Muscle of leg (tissue), 11 donors: Measurements from ENCODE around the gene ADAM11. TPM values are rescaled to one million over a fixed set of nuclear protein-coding genes. Genes with fewer than 3 reads are reported as not detected.

ENCODE experiments used
- DNase-seq: peaks from one replicate; pipeline ENCODE4 v3.0.0; 2013
- H3K27ac ChIP-seq: one replicate; pipeline ENCODE4 v1.5.1; 2013; ENCODE audit warnings: mild to moderate bottlenecking, low read length, control low read depth
- H3K27me3 ChIP-seq: one replicate; pipeline ENCODE4 v1.6.1; 2013; ENCODE audit warnings: low read length; ENCODE audit not compliant: control insufficient read depth, insufficient read depth
- H3K36me3 ChIP-seq: one replicate; pipeline ENCODE4 v1.6.1; 2013; ENCODE audit warnings: low read length; ENCODE audit not compliant: control insufficient read depth, insufficient read depth
- H3K4me1 ChIP-seq: one replicate; pipeline ENCODE4 v1.6.1; 2013; ENCODE audit warnings: low read length; ENCODE audit not compliant: control insufficient read depth, insufficient read depth
- H3K4me3 ChIP-seq: one replicate; pipeline ENCODE4 v1.5.1; 2013; ENCODE audit warnings: low read length, control low read depth
- H3K9me3 ChIP-seq: replicated peaks from 2 replicates; pipeline ENCODE4 v1.6.1; 2013; ENCODE audit warnings: low read depth, low read length; ENCODE audit not compliant: control insufficient read depth
- WGBS: methylation state at CpG from one replicate; pipeline ENCODE4 v1.1.5; 2013; ENCODE audit warnings: missing lambda C conversion rate; ENCODE audit not compliant: insufficient coverage; 5-methylcytosine and 5-hydroxymethylcytosine counted together
- polyA plus RNA-seq, 8 donors: library from polyadenylated mRNA; unstranded; fragments of 120-200 nt; gene quantifications; one replicate each; pipeline versions ENCODE4 v1.2.1 to v1.2.3, GENCODE V29; 2013; ENCODE audit warnings: inconsistent platforms in 1 of 8, low replicate concordance in 1 of 8; ENCODE audit not compliant: insufficient read length in 8 of 8, insufficient read depth in 1 of 8
- total RNA-seq: library from RNA; stranded (reverse); fragments of 120-200 nt; gene quantifications from one replicate; pipeline ENCODE4 v1.2.4, GENCODE V29; 2013

The ADAM11 gene
- total and polyA plus RNA-seq, 9 donors = 1.3 to 4.3 (median 2.3) TPM

GRCh38 chr17:44757045-44757917, 1.5 kb upstream of the ADAM11 start:
- Histone ChIP-seq H3K4me3 (no peak overlapping the region), H3K9me3 (no peaks in the 10 kb centered on the region), H3K27ac (no peak overlapping the region), H3K4me1 (peaks cover 14% of the 10 kb centered on the region), H3K36me3 (no peaks in the 10 kb centered on the region), H3K27me3 (peaks cover 37% of the 10 kb centered on the region)
- 83% methylated on average over 5 of the region's 10 CpGs for WGBS
- no peak for DNase-seq

- H3K27me3 ChIP-seq = peaks cover 40% of the 10 kb centered on the region
- no peaks in the 10 kb centered on the region for H3K9me3 ChIP-seq
- WGBS = 47% methylated on average over 4 of the region's 5 CpGs
- H3K27ac ChIP-seq = no peak overlapping the region
- DNase-seq = no peak
- no peaks in the 10 kb centered on the region for H3K36me3 ChIP-seq
- H3K4me3 ChIP-seq = peak overlapping the region; percentile 32
- peaks cover 14% of the 10 kb centered on the region for H3K4me1 ChIP-seq
These were observed 822 bp upstream of the ADAM11 start for GRCh38 chr17:44757918-44758413.

GRCh38 chr17:44759086-44759915, 513 bp downstream of the ADAM11 start:
- Histone ChIP-seq H3K4me3 (peak overlapping the region; percentile 32), H3K27me3 (peaks cover 42% of the 10 kb centered on the region), H3K36me3 (no peaks in the 10 kb centered on the region), H3K9me3 (no peaks in the 10 kb centered on the region), H3K27ac (no peak overlapping the region), H3K4me1 (peaks cover 14% of the 10 kb centered on the region)
- WGBS = 7% methylated on average over 49 of the region's 60 CpGs
- no peak for DNase-seq

DNA sequence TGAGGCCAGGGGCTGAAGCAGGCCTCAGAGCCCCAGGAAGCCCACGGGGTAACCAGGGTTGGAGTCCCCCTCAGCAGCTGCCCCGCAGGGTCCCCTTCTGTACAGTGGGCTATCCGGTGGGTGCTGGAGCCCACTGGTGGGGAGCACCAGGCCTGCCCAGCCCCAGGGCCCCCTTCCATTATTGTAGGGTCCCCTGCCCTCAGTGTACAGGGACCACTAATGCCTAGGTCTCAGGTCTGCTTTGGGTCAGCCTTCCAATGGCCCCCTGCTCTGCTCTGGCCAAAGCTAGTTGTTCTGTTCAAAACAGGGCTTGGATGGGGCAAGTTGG, 1.1 kb downstream of the ADAM11 start:
- H3K9me3 ChIP-seq = no peaks in the 10 kb centered on the region
- WGBS = 100% methylated on average over 1 of the region's 3 CpGs
- DNase-seq = no peak
- peaks cover 42% of the 10 kb centered on the region for H3K27me3 ChIP-seq
- H3K36me3 ChIP-seq = no peaks in the 10 kb centered on the region
- H3K4me1 ChIP-seq = peaks cover 14% of the 10 kb centered on the region
- H3K4me3 ChIP-seq = no peak overlapping the region
- no peak overlapping the region for H3K27ac ChIP-seq

DNA sequence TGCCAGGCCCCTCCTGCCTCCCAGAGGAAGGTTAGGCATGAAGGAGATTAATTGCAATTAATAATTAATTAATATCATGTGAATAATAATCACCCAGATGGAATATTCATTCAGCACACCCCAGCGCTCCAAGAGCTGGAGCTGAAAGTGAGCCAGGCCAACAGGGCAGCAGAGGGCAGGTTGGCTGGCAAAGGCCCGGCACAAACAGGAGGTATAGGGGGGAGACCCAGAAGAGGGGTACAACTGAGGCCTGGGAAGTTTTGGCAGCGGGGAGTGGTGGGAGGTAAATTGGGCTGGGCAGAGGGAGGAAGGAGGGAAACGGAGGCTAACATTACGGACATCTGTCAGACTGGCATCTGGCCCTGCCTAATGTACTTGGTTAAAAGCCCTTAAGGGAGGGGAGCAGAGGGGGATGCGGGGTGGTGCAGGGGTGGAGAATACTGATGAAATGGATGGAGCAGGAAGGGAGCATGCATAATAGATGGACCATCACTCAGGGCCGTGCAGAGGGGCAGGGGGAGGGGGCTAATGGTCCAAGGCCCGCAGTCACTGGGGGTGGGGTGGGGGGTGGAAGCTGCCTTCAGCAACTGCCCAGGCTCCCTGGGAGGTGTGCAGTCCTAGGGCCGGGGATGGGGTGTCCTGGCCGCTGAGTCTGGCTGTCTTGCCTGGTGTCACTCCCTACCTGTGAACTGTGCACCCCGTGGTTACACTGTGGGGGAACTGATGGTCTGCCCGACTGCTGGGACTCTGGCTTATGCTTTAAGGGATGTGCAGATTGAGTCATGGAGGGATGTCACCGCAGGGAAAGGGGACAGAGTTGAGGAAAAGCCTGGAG, 1.9 kb downstream of the ADAM11 start:
- no peak for DNase-seq
- Histone ChIP-seq H3K4me3 (no peak overlapping the region), H3K36me3 (no peaks in the 10 kb centered on the region), H3K27me3 (peaks cover 42% of the 10 kb centered on the region), H3K27ac (no peak overlapping the region), H3K9me3 (no peaks in the 10 kb centered on the region), H3K4me1 (peaks cover 14% of the 10 kb centered on the region)
- 82% methylated on average over 9 of the region's 13 CpGs for WGBS

- no peaks in the 10 kb centered on the region for H3K36me3 ChIP-seq
- no peak overlapping the region for H3K27ac ChIP-seq
- H3K9me3 ChIP-seq = no peaks in the 10 kb centered on the region
- H3K4me1 ChIP-seq = peaks cover 22% of the 10 kb centered on the region
- no peak overlapping the region for H3K4me3 ChIP-seq
- peaks cover 38% of the 10 kb centered on the region for H3K27me3 ChIP-seq
- WGBS = 83% methylated on average over 9 of the region's 17 CpGs
- no peak for DNase-seq
These were observed 3.4 kb downstream of the ADAM11 start for GRCh38 chr17:44761932-44762810.

DNA sequence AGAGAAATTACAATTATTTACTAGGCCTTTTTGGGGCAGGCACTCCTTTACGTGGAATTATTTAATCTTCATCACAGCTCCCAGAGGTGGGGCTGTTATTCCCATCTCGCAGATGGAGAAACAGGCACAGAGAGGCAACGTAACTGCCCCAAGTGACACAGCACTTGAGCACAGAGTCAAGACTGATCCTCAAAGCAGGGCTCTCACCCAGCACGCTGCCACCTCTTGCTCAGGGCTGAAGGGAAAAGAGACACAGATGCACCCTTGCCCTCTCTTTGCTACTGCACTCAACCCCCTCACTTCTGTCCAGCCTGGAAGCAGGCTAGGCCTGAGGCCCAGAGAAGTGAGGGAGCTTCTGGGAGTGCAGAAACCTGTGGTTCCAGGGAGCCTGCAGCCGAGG, 4.4 kb downstream of the ADAM11 start:
- Histone ChIP-seq H3K27me3 (peaks cover 28% of the 10 kb centered on the region), H3K9me3 (no peaks in the 10 kb centered on the region), H3K27ac (no peak overlapping the region), H3K4me3 (no peak overlapping the region), H3K36me3 (no peaks in the 10 kb centered on the region), H3K4me1 (peaks cover 21% of the 10 kb centered on the region)
- no peak for DNase-seq
- WGBS = 73% methylated on average over 4 of the region's 5 CpGs

GRCh38 chr17:44765965-44766364, 7.2 kb downstream of the ADAM11 start:
- no peaks in the 10 kb centered on the region for H3K9me3 ChIP-seq
- peaks cover 14% of the 10 kb centered on the region for H3K4me1 ChIP-seq
- H3K4me3 ChIP-seq = no peak overlapping the region
- no peak for DNase-seq
- H3K36me3 ChIP-seq = no peaks in the 10 kb centered on the region
- H3K27me3 ChIP-seq = peaks cover 8% of the 10 kb centered on the region
- 72% methylated on average over 5 of the region's 11 CpGs for WGBS
- no peak overlapping the region for H3K27ac ChIP-seq

GRCh38 chr17:44766409-44767038, 7.7 kb downstream of the ADAM11 start:
- no peaks in the 10 kb centered on the region for H3K9me3 ChIP-seq
- peaks cover 17% of the 10 kb centered on the region for H3K4me1 ChIP-seq
- no peaks in the 10 kb centered on the region for H3K36me3 ChIP-seq
- peaks cover 5% of the 10 kb centered on the region for H3K27me3 ChIP-seq
- 28% methylated on average over 6 of the region's 8 CpGs for WGBS
- no peak overlapping the region for H3K4me3 ChIP-seq
- H3K27ac ChIP-seq = no peak overlapping the region
- no peak for DNase-seq
